HepG2 (cell line): ENCODE measurements around the gene PRR30. TPM values are rescaled to one million over a fixed set of nuclear protein-coding genes. Genes with fewer than 3 reads are reported as not detected.

Experiments
- CHCHD3 ChIP-seq: sonication (generic); formaldehyde crosslinking; IDR thresholded peaks from 2 replicates; pipeline ENCODE4 v1.8.0; 2022; ENCODE audit warnings: mild to moderate bottlenecking, missing genetic modification reagents, moderate library complexity
- DNMT3B ChIP-seq: conservative IDR thresholded peaks from 2 replicates; pipeline ENCODE4 v1.6.1; 2016; ENCODE audit warnings: missing biosample characterization, control low read depth
- HIC2 ChIP-seq: sonication (generic); formaldehyde crosslinking; IDR thresholded peaks from 2 replicates; pipeline ENCODE4 v1.9.0; 2022; ENCODE audit warnings: low read depth, missing genetic modification reagents
- IRF9 ChIP-seq: sonication (generic); formaldehyde crosslinking; IDR thresholded peaks from 2 replicates; pipeline ENCODE4 v1.8.0; 2022; ENCODE audit warnings: missing genetic modification reagents, mild to moderate bottlenecking, borderline replicate concordance
- JARID2 ChIP-seq: sonication (generic); formaldehyde crosslinking; IDR thresholded peaks from 2 replicates; pipeline ENCODE4 v1.8.1; 2023; ENCODE audit warnings: missing genetic modification reagents, inconsistent platforms; ENCODE audit not compliant: insufficient replicate concordance
- KDM4B ChIP-seq: sonication (generic); formaldehyde crosslinking; IDR thresholded peaks from 2 replicates; pipeline ENCODE4 v1.4.0; 2020; ENCODE audit warnings: missing genetic modification reagents
- STAG1 ChIP-seq: sonication (generic); formaldehyde crosslinking; IDR thresholded peaks from 2 replicates; pipeline ENCODE4 v1.4.0; 2020; ENCODE audit warnings: missing genetic modification reagents
- ZBTB10 ChIP-seq: sonication (generic); formaldehyde crosslinking; IDR thresholded peaks from 2 replicates; pipeline ENCODE4 v1.4.0; 2020; ENCODE audit warnings: missing genetic modification reagents, borderline replicate concordance
- ZC3H13 ChIP-seq: sonication (generic); formaldehyde crosslinking; IDR thresholded peaks from 2 replicates; pipeline ENCODE4 v1.8.1; 2023; ENCODE audit warnings: mild to moderate bottlenecking, missing genetic modification reagents, moderate library complexity
- ZMYM2 ChIP-seq: sonication (generic); formaldehyde crosslinking; IDR thresholded peaks from 2 replicates; pipeline ENCODE4 v1.8.0; 2022; ENCODE audit warnings: mild to moderate bottlenecking, missing genetic modification reagents
- ZMYM4 ChIP-seq: sonication (generic); formaldehyde crosslinking; IDR thresholded peaks from 2 replicates; pipeline ENCODE4 v1.8.1; 2023; ENCODE audit warnings: mild to moderate bottlenecking, missing genetic modification reagents
- ZNF280B ChIP-seq: sonication (generic); formaldehyde crosslinking; IDR thresholded peaks from 2 replicates; pipeline ENCODE4 v1.5.0; 2020; ENCODE audit warnings: missing genetic modification reagents, mild to moderate bottlenecking, borderline replicate concordance
- ZNF556 ChIP-seq: sonication (generic); formaldehyde crosslinking; IDR thresholded peaks from 2 replicates; pipeline ENCODE4 v1.4.0; 2020; ENCODE audit warnings: mild to moderate bottlenecking, missing genetic modification reagents, borderline replicate concordance
- ZNF639 ChIP-seq: conservative IDR thresholded peaks from 2 replicates; pipeline ENCODE4 v1.6.1; 2018; ENCODE audit warnings: missing genetic modification reagents
- ZNF660 ChIP-seq: sonication (generic); formaldehyde crosslinking; IDR thresholded peaks from 2 replicates; pipeline ENCODE4 v1.5.1; 2020; ENCODE audit warnings: mild to moderate bottlenecking, low read depth, missing genetic modification reagents, borderline replicate concordance
- ZNF691 ChIP-seq: sonication (generic); formaldehyde crosslinking; IDR thresholded peaks from 2 replicates; pipeline ENCODE4 v1.4.0; 2020; ENCODE audit warnings: missing genetic modification reagents, low read depth, mild to moderate bottlenecking, borderline replicate concordance
- ZNF713 ChIP-seq: sonication (generic); formaldehyde crosslinking; IDR thresholded peaks from 2 replicates; pipeline ENCODE4 v1.4.0; 2020; ENCODE audit warnings: mild to moderate bottlenecking, missing genetic modification reagents
- polyA plus RNA-seq, 8 experiments: library from polyadenylated mRNA; depleted of rRNA in 3 of 8; stranded (reverse) in 7 of 8; unstranded in 1 of 8; fragments of >200 nt; fragmentation: Illumina TruSeq in 4 of 8; extraction: Trizol in 4 of 8; gene quantifications; 2 replicates each; pipeline versions ENCODE4 v1.2.1 to v1.2.3, GENCODE V29; 2011 to 2016; ENCODE audit warnings: low read depth in 4 of 8, missing spikeins in 1 of 8, mixed read lengths in 1 of 8; ENCODE audit not compliant: insufficient read depth in 1 of 8
- total RNA-seq, 5 experiments: library from RNA; depleted of rRNA; stranded (reverse); fragments of >200 nt; fragmentation: Illumina TruSeq; extraction: Trizol; gene quantifications; 2 replicates each; pipeline ENCODE4 v1.2.3, GENCODE V29; 2016; ENCODE audit warnings: low read depth in 1 of 5

PRR30 gene
- total and polyA plus RNA-seq, 2 of the 13 experiments (the other 11 are each of a cell fraction or from before 2014, with no cell fraction given): not detected

- TF ChIP-seq ZNF691 (CRISPR knock-in tag): no peak; the same call in 1 of the 2 replicates
- no peak for TF ChIP-seq ZNF660 (CRISPR knock-in tag)
- TF ChIP-seq ZC3H13 (CRISPR knock-in tag): no peak
- no peak for TF ChIP-seq ZNF639 (CRISPR knock-in tag)
- TF ChIP-seq JARID2 (CRISPR knock-in tag): no peak
- TF ChIP-seq ZBTB10: no peak
- no peak for TF ChIP-seq IRF9 (CRISPR knock-in tag)
- TF ChIP-seq ZMYM4: no peak
- TF ChIP-seq KDM4B: no peak
- no peak for TF ChIP-seq ZNF280B
- TF ChIP-seq HIC2 (CRISPR knock-in tag): no peak
- no peak for TF ChIP-seq ZMYM2 (CRISPR knock-in tag)
- TF ChIP-seq CHCHD3 (CRISPR knock-in tag): peak; percentile 76
- no peak for TF ChIP-seq ZNF713 (CRISPR knock-in tag)
- TF ChIP-seq ZNF556: 0 out of 2 replicates have a peak, but pooled peaks have one; percentile 8
- TF ChIP-seq STAG1 (CRISPR knock-in tag): 0 out of 2 replicates have a peak, but pooled peaks have one; percentile 19
- no peak for TF ChIP-seq DNMT3B (CRISPR knock-in tag)
These were observed 47.2 kb downstream of the PRR30 start (continued) for GRCh38 chr2:27091746-27092695.
